ENCODE measurements around the gene GIT2.
"Not testable (repeated sequence)": the region's sequence is repeated elsewhere in the genome, so short reads cannot be mapped to it uniquely, and the experiment has no call there.

GIT2 gene

GRCh38 chr12:110004598-110004997 is 8.4 kb upstream of the GIT2 start:
- DNase-seq: no peak

GRCh38 chr12:110002676-110003515 is 6.7 kb upstream of the GIT2 start:
- no peak for DNase-seq

GRCh38 chr12:110001596-110001995 is 5.4 kb upstream of the GIT2 start:
- no peak for DNase-seq

- no peak for DNase-seq
Measured at GRCh38 chr12:109999983-110000505, 3.9 kb upstream of the GIT2 start.

GRCh38 chr12:109999649-109999971 is 3.4 kb upstream of the GIT2 start:
- no peak for DNase-seq

- DNase-seq: peak; percentile 56
Measured at GRCh38 chr12:109998904-109999648, 2.9 kb upstream of the GIT2 start, which contains the start of gene ANKRD13A. Gene ANKRD13A (plus strand): TSS chr12:109999430. CDS start chr12:109999689, 259 bp downstream.

GRCh38 chr12:109998241-109998903 is 2.2 kb upstream of the GIT2 start:
- no peak for DNase-seq

GRCh38 chr12:109997393-109997792 is 1.2 kb upstream of the GIT2 start:
- DNase-seq: no peak

GRCh38 chr12:109996483-109996853 is 300 bp upstream of the GIT2 start:
- no peak for DNase-seq

GRCh38 chr12:109995361-109995685 is 845 bp downstream of the GIT2 start:
- DNase-seq: no peak

- DNase-seq: no peak
Measured at GRCh38 chr12:109994401-109995175, 1.6 kb downstream of the GIT2 start.

GRCh38 chr12:109993091-109993490 is 3.1 kb downstream of the GIT2 start:
- no peak for DNase-seq

GRCh38 chr12:109991586-109991985 is 4.6 kb downstream of the GIT2 start:
- no peak for DNase-seq

GRCh38 chr12:109989380-109989779 is 6.8 kb downstream of the GIT2 start:
- no peak for DNase-seq

- DNase-seq: no peak
Measured at GRCh38 chr12:109988903-109989302, 7.3 kb downstream of the GIT2 start.

GRCh38 chr12:109988274-109988673 is 7.9 kb downstream of the GIT2 start:
- DNase-seq: no peak

- DNase-seq: no peak
Measured at GRCh38 chr12:109987615-109988014, 8.6 kb downstream of the GIT2 start.

GRCh38 chr12:109986236-109986635 is 9.9 kb downstream of the GIT2 start:
- not testable (repeated sequence) for DNase-seq

- DNase-seq: no peak
Measured at GRCh38 chr12:109983432-109984142, 12.6 kb downstream of the GIT2 start.

- no peak for DNase-seq
Measured at GRCh38 chr12:109982210-109982609, 14.0 kb downstream of the GIT2 start.

- DNase-seq: no peak
Measured at GRCh38 chr12:109981311-109981710, 14.9 kb downstream of the GIT2 start.

GRCh38 chr12:109972821-109973220 is 23.3 kb downstream of the GIT2 start:
- no peak for DNase-seq
